ENCODE results near the gene CUL2. TPM values are rescaled to one million over a fixed set of nuclear protein-coding genes. Genes with fewer than 3 reads are reported as not detected.
"Not testable (repeated sequence)": the region's sequence is repeated elsewhere in the genome, so short reads cannot be mapped to it uniquely, and the experiment has no call there.

Gene CUL2
- polyA plus RNA-seq, 1 of the 3 experiments (the other 2 are of a cell fraction) = 13.1 TPM

GRCh38 chr10:34974364-34975065, 115.6 kb downstream of the CUL2 start:
- CTCF ChIA-PET = interaction anchor here (0.9 to 1.4 kb wide), 2 partner anchors 12 to 37 kb away, joined by 3 to 5 read pairs; no protein-coding TSS in a partner anchor
- POLR2A ChIA-PET, H3K9me3 ChIP-seq: not testable (repeated sequence)

GRCh38 chr10:34973757-34974156, 116.4 kb downstream of the CUL2 start:
- H3K36me3 ChIP-seq (replicated peaks in 1 of 2; ENCODE audit: control insufficient read depth in 1 of 2, insufficient read depth in 2 of 2, low read length in 1 of 2); H3K27me3 ChIP-seq (ENCODE audit: insufficient read depth); H3K4me1 ChIP-seq (ENCODE audit: control insufficient read depth in 1 of 2, insufficient read depth in 2 of 2, low read depth in 1 of 2, low read length in 1 of 2); H3K9me3 ChIP-seq; H3F3A ChIP-seq (replicated peaks; ENCODE audit: insufficient read depth); H4K20me1 ChIP-seq (ENCODE audit: insufficient read depth); H3K27ac ChIP-seq (ENCODE audit: low read depth in 2 of 2, low read length in 1 of 2); POLR2A ChIA-PET; H2AFZ ChIP-seq (ENCODE audit: low read depth); H3K4me3 ChIP-seq (ENCODE audit: low read depth in 2 of 2, low read length in 1 of 2); H3K9me2 ChIP-seq; H3K9ac ChIP-seq; H3K4me2 ChIP-seq; H3K79me2 ChIP-seq (ENCODE audit: insufficient read depth); DNase-seq: not testable (repeated sequence)
- CTCF ChIA-PET = interaction anchor here (0.9 to 1.4 kb wide), 2 partner anchors 11 to 36 kb away, joined by 3 to 5 read pairs; no protein-coding TSS in a partner anchor
- WGBS (ENCODE audit: low lambda C conversion rate) = 83% methylated on average over 2 of the region's 3 CpGs

More at GRCh38 chr10:34974364-34975065, 115.6 kb downstream of the CUL2 start:
- 70% methylated on average over 7 of the region's 8 CpGs for WGBS (ENCODE audit: low lambda C conversion rate)
- not testable (repeated sequence) for H4K20me1 ChIP-seq (ENCODE audit: insufficient read depth); H3K4me2 ChIP-seq; H3F3A ChIP-seq (replicated peaks; ENCODE audit: insufficient read depth); H3K27me3 ChIP-seq (ENCODE audit: insufficient read depth); H3K27ac ChIP-seq (ENCODE audit: low read depth in 2 of 2, low read length in 1 of 2); H3K36me3 ChIP-seq (replicated peaks in 1 of 2; ENCODE audit: control insufficient read depth in 1 of 2, insufficient read depth in 2 of 2, low read length in 1 of 2); H3K9me2 ChIP-seq; H2AFZ ChIP-seq (ENCODE audit: low read depth); H3K79me2 ChIP-seq (ENCODE audit: insufficient read depth); H3K4me3 ChIP-seq (ENCODE audit: low read depth in 2 of 2, low read length in 1 of 2); DNase-seq; H3K4me1 ChIP-seq (ENCODE audit: control insufficient read depth in 1 of 2, insufficient read depth in 2 of 2, low read depth in 1 of 2, low read length in 1 of 2); H3K9ac ChIP-seq
- peak; percentile 19; the same call in 1 of the 2 replicates for TF ChIP-seq CTCF (IDR thresholded peaks at IDR 0.05)
- TF ChIP-seq RAD21 (IDR thresholded peaks at IDR 0.05; ENCODE audit: low read length) = peak; percentile 10; the same call in 1 of the 2 replicates

- H3K4me1 ChIP-seq (ENCODE audit: control insufficient read depth in 1 of 2, insufficient read depth in 2 of 2, low read depth in 1 of 2, low read length in 1 of 2); H3K9ac ChIP-seq; H3K36me3 ChIP-seq (replicated peaks in 1 of 2; ENCODE audit: control insufficient read depth in 1 of 2, insufficient read depth in 2 of 2, low read length in 1 of 2); H2AFZ ChIP-seq (ENCODE audit: low read depth); H3K4me2 ChIP-seq; H3K9me2 ChIP-seq; POLR2A ChIA-PET; H3K27me3 ChIP-seq (ENCODE audit: insufficient read depth); H3K4me3 ChIP-seq (ENCODE audit: low read depth in 2 of 2, low read length in 1 of 2); H3F3A ChIP-seq (replicated peaks; ENCODE audit: insufficient read depth); H3K9me3 ChIP-seq; H3K27ac ChIP-seq (ENCODE audit: low read depth in 2 of 2, low read length in 1 of 2); DNase-seq; H4K20me1 ChIP-seq (ENCODE audit: insufficient read depth); H3K79me2 ChIP-seq (ENCODE audit: insufficient read depth): not testable (repeated sequence)
- WGBS (ENCODE audit: low lambda C conversion rate) = 71% methylated on average over 9 of the region's 9 CpGs
- CTCF ChIA-PET = interaction anchor here (1.1 kb wide), 1 partner anchor 14 kb away, joined by 3 read pairs; no protein-coding TSS in a partner anchor
Measured at GRCh38 chr10:34973121-34973520, 117.0 kb downstream of the CUL2 start.

- H3K9ac ChIP-seq; H3K36me3 ChIP-seq (replicated peaks in 1 of 2; ENCODE audit: control insufficient read depth in 1 of 2, insufficient read depth in 2 of 2, low read length in 1 of 2); H3K4me1 ChIP-seq (ENCODE audit: control insufficient read depth in 1 of 2, insufficient read depth in 2 of 2, low read depth in 1 of 2, low read length in 1 of 2); H3K27ac ChIP-seq (ENCODE audit: low read depth in 2 of 2, low read length in 1 of 2); H3K4me3 ChIP-seq (ENCODE audit: low read depth in 2 of 2, low read length in 1 of 2); H3K9me2 ChIP-seq; H3F3A ChIP-seq (replicated peaks; ENCODE audit: insufficient read depth); H3K9me3 ChIP-seq; POLR2A ChIA-PET; H3K79me2 ChIP-seq (ENCODE audit: insufficient read depth); H3K4me2 ChIP-seq; H2AFZ ChIP-seq (ENCODE audit: low read depth); H4K20me1 ChIP-seq (ENCODE audit: insufficient read depth); H3K27me3 ChIP-seq (ENCODE audit: insufficient read depth); DNase-seq: not testable (repeated sequence)
- CTCF ChIA-PET = interaction anchor here (1.1 to 1.8 kb wide), 2 partner anchors 13 to 22 kb away, joined by 3 to 4 read pairs; no protein-coding TSS in a partner anchor
- WGBS (ENCODE audit: low lambda C conversion rate) = 52% methylated on average over 2 of the region's 2 CpGs
Measured at GRCh38 chr10:34972591-34972990, 117.5 kb downstream of the CUL2 start.

GRCh38 chr10:34971606-34972334, 118.4 kb downstream of the CUL2 start:
- H3K27me3 ChIP-seq (ENCODE audit: insufficient read depth); DNase-seq; H4K20me1 ChIP-seq (ENCODE audit: insufficient read depth); H3K4me3 ChIP-seq (ENCODE audit: low read depth in 2 of 2, low read length in 1 of 2); H3K79me2 ChIP-seq (ENCODE audit: insufficient read depth); H3F3A ChIP-seq (replicated peaks; ENCODE audit: insufficient read depth); H3K4me1 ChIP-seq (ENCODE audit: control insufficient read depth in 1 of 2, insufficient read depth in 2 of 2, low read depth in 1 of 2, low read length in 1 of 2); H3K9me2 ChIP-seq; H3K4me2 ChIP-seq; POLR2A ChIA-PET; H3K9me3 ChIP-seq; H3K27ac ChIP-seq (ENCODE audit: low read depth in 2 of 2, low read length in 1 of 2); H3K9ac ChIP-seq; H3K36me3 ChIP-seq (replicated peaks in 1 of 2; ENCODE audit: control insufficient read depth in 1 of 2, insufficient read depth in 2 of 2, low read length in 1 of 2); H2AFZ ChIP-seq (ENCODE audit: low read depth): not testable (repeated sequence)
- 86% methylated on average over 11 of the region's 12 CpGs for WGBS (ENCODE audit: low lambda C conversion rate)
- CTCF ChIA-PET = interaction anchor here (1.1 to 1.8 kb wide), 4 partner anchors 12 to 315 kb away, joined by 3 to 4 read pairs (median 3); no protein-coding TSS in a partner anchor

All from SK-N-SH (cell line).